Esophagus muscularis mucosa (tissue), 3 donors: ENCODE results near the gene TOX2.

Experiments used
- CTCF ChIP-seq, 3 experiments: fragments of 200-600 bp in 2 of 3; fragments of 450-650 bp in 1 of 3; sonication (generic) in 2 of 3; IDR thresholded peaks; one replicate each; pipeline ENCODE4 v1.5.1; 2017 to 2019; ENCODE audit warnings: antibody characterized with exemption in 3 of 3, mild to moderate bottlenecking in 2 of 3, moderate library complexity in 1 of 3
- POLR2AphosphoS5 ChIP-seq, 2 donors: sonication (generic); formaldehyde crosslinking; IDR thresholded peaks; one replicate each; pipeline ENCODE4 v1.6.1; 2017; ENCODE audit warnings: antibody characterized with exemption in 2 of 2

DNA sequence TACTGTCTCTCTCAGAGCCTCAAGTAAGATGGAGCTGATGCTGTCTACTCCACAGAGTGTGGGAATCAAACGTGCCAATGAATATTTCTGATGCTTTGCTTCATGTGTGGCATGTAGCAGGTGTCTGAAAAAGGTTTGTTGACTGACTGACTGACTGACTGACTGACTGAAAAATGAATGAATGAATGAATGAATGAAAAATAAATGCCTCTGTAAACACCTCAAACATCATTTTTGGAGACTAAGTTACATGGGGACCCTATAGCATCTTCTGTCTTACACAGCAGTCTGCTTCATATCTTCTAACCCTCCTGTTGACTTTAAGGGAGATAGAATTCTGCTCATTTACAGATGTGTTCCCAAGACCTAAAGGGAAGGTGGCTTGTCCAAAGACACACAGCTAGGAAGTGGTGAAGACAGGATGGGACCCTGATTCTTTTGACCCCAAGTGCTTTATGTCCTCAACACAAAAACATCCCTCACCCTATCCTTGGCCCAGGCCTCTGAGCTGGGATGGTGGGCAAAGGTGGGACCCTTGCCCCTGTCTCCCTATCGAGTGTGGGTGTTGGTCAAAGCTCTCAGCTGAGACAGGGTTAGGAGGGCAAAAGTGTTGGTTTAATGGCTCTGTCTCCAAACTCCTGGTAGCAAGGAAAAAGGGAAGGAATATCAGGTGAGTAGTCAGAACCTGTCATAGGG, 104.4 kb downstream of the TOX2 start:
- TF ChIP-seq CTCF (IDR thresholded peaks at IDR 0.05): no peak
- TF ChIP-seq POLR2AphosphoS5 (IDR thresholded peaks at IDR 0.05): no peak
